Tibial nerve (tissue), 3 donors: ENCODE results near the gene CLOCK.

Source experiments
- CTCF ChIP-seq, 5 experiments: fragments of 200-600 bp in 3 of 5; fragments of 450-650 bp in 2 of 5; sonication (generic) in 3 of 5; IDR thresholded peaks; one replicate each; pipeline ENCODE4 v1.5.1; 2016 to 2019; ENCODE audit warnings: antibody characterized with exemption in 5 of 5, mild to moderate bottlenecking in 3 of 5, moderate library complexity in 2 of 5
- POLR2A ChIP-seq, 2 donors: fragments of 450-650 bp; IDR thresholded peaks; one replicate each; pipeline ENCODE4 v1.6.1; 2017; ENCODE audit warnings: antibody characterized with exemption in 2 of 2, mild to moderate bottlenecking in 2 of 2, moderate library complexity in 2 of 2

GRCh38 chr4:55399581-55399980 lies 147.1 kb downstream of the CLOCK start:
- no peak for TF ChIP-seq CTCF (IDR thresholded peaks at IDR 0.05)
- no peak for TF ChIP-seq POLR2A (IDR thresholded peaks at IDR 0.05)
